Epithelial cell of proximal tubule (primary cell): ENCODE results near the gene SLC5A1. TPM values are rescaled to one million over a fixed set of nuclear protein-coding genes. Genes with fewer than 3 reads are reported as not detected.

Experiments used
- DNase-seq: peaks from one replicate; pipeline ENCODE4 v3.0.0-alpha.2; 2011; ENCODE audit warnings: low read depth
- H3K4me3 ChIP-seq: 2 replicates; pipeline ENCODE4 v1.5.1; 2011; ENCODE audit warnings: low read depth, mild to moderate bottlenecking, low read length
- CTCF ChIP-seq: conservative IDR thresholded peaks from 2 replicates; pipeline ENCODE4 v1.5.1; 2012; ENCODE audit warnings: low read depth, mild to moderate bottlenecking, low read length
- total RNA-seq: library from RNA; depleted of rRNA; stranded (reverse); fragments of >200 nt; gene quantifications from 2 replicates; pipeline ENCODE4 v1.2.3, GENCODE V29; 2015

The SLC5A1 gene
- total RNA-seq, 1 donor from 2014 or later: not detected

- no peak for DNase-seq
- no peak for TF ChIP-seq CTCF
- H3K4me3 ChIP-seq: no peak overlapping the region
These were observed 27.0 kb upstream of the SLC5A1 start for GRCh38 chr22:32016081-32016480.

- no peak for TF ChIP-seq CTCF
- DNase-seq: no peak
- no peak overlapping the region for H3K4me3 ChIP-seq
These were observed 25.0 kb upstream of the SLC5A1 start for GRCh38 chr22:32018056-32018455.

- no peak for TF ChIP-seq CTCF
- H3K4me3 ChIP-seq: no peak overlapping the region
- DNase-seq: peak; percentile 97
These were observed 22.9 kb upstream of the SLC5A1 start for GRCh38 chr22:32020117-32020516.

GRCh38 chr22:32021716-32022115 lies 21.3 kb upstream of the SLC5A1 start:
- H3K4me3 ChIP-seq: no peak overlapping the region
- DNase-seq: no peak
- TF ChIP-seq CTCF: no peak

DNA sequence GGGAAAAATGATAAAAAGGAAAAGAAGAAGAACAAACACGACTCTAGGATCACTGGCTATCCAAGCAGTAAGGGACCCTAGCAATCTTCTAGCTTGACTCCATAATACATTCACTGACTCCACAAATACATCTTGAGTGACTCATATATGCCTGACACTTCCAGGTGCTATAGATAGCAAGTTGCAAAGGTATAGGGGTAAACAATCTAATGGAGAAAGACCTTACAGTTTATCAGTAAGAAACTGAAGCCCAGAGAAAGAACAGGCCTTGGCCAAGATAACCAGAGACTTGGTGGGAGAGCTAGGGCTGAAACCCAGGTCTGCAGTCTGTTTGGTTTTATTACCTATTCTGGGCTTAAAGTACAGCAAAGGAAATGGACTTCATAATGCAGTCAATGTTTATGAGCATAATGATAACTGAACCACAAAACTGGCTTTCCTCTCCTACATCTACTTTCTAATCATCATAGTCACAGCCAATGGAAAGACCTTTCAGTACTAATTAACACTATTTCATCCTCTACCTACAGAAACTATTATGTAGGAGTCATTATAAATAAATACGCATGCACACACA lies 19.7 kb upstream of the SLC5A1 start:
- no peak for TF ChIP-seq CTCF
- H3K4me3 ChIP-seq: no peak overlapping the region
- DNase-seq: no peak

DNA sequence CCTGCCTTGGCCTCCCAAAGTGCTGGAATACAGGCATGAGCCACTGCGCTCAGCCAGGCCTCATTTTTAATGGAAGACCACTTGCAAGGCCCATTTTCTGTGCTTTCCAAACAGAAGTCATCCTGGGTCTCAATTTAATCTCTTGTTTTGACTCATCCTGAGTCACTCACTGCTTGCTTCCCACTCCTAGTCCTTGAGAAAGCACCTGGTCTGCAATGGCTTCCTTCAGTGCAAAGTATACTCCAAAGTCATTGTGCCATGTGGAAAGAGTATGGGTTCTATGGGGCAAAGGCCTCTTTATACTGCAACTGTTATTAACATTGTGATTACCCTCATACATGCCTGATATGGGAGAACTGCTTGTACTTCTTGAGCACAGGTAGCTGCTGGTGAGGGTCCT lies 18.3 kb upstream of the SLC5A1 start:
- no peak for TF ChIP-seq CTCF

DNA sequence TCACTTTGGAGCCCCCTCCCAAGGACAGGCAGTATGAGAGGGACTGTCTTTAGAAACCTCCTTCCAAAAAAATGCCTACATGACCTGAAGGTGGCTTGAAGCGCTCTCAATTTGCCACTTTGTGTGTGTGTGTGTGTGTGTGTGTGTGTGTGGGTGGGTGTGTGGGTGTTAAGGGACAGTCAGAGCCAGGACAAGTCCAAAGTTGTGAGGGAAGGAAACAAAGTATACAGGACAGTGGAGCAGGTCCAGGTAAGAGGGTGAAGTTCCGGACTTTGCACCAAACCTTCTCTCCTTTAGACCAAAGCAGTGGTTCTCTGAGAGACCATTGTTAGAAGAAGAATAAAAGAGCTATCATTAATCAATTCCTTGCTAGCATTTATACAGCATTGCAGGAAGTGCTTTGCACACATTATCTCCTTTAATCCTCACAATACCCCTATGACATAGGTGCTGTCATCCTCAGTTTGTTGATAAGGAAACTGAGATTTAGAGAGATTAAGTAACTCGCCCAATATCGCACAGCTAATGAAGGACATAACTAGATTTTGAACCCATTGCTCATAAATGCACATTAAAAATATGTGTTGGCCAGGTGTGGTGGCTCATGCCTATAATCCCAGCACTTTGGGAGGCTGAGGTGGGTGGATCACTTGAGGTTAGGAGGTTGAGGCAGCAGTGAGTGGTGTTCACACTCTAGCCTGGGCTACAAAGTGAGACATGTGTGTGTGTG lies 12.4 kb upstream of the SLC5A1 start:
- no peak for DNase-seq
- TF ChIP-seq CTCF: no peak
- no peak overlapping the region for H3K4me3 ChIP-seq

More for the DNA sequence above, 18.3 kb upstream of the SLC5A1 start:
- H3K4me3 ChIP-seq: no peak overlapping the region
- no peak for DNase-seq
